ENCODE data around the gene ONECUT1. TPM values are rescaled to one million over a fixed set of nuclear protein-coding genes. Genes with fewer than 3 reads are reported as not detected.

ONECUT1 gene
- total and polyA plus RNA-seq, 10 of the 15 experiments (the other 5 are each of a cell fraction or from before 2014, with no cell fraction given): 0.28 TPM; not detected in 9

- peak overlapping the region; percentile 34 for H2AFZ ChIP-seq (ENCODE audit: control insufficient read depth, low read depth, low read length)
- no peak overlapping the region for H3K9ac ChIP-seq (ENCODE audit: control insufficient read depth, insufficient read depth, low read length)
- WGBS (ENCODE audit: insufficient coverage, insufficient replicate concordance, low lambda C conversion rate, missing lambda C conversion rate): 6% methylated on average over 47 of the region's 51 CpGs
- in situ Hi-C loops (cut with MboI): loop anchor here (10.0 kb wide), 1 partner anchor 925 kb away; no protein-coding TSS in a partner anchor
- DNase-seq (ENCODE audit: low read depth, low spot score) (no peak), ATAC-seq (peak; percentile 47; the same call in 2 of the 3 replicates), FAIRE-seq (no peak)
- ChIA-PET RAD21 (ENCODE audit: unreplicated experiment) (no interaction called here), SMC1A (ENCODE audit: uncharacterized antibody, unreplicated experiment) (no interaction called here), CTCF (interaction anchor here (0.7 kb wide), 1 partner anchor 8 kb away, joined by 3 read pairs; no protein-coding TSS in a partner anchor), POLR2A (no interaction called here)
- H3K9me3 ChIP-seq (replicated peaks; ENCODE audit: control insufficient read depth, insufficient read depth, low read length): no peaks in the 10 kb centered on the region; the same call in 2 of the 3 replicates
- H3K36me3 ChIP-seq (ENCODE audit: control insufficient read depth in 2 of 2, insufficient read depth in 2 of 2, low read length in 1 of 2): no peaks in the 10 kb centered on the region
- peaks cover 31 to 34% of the 10 kb centered on the region in 2 experiments; a peak in 3 of 4 replicates for H3K27me3 ChIP-seq (replicated peaks in 1 of 2; ENCODE audit: control insufficient read depth in 2 of 2, insufficient read depth in 2 of 2, low read length in 1 of 2)
- intact Hi-C loops (cut with micrococcal nuclease; ENCODE audit: unreplicated experiment): no loop called here
- TF ChIP-seq STAT1 (conservative IDR thresholded peaks at IDR 0.05): no peak
- no peak for TF ChIP-seq MYC (IDR thresholded peaks at IDR 0.05; ENCODE audit: insufficient read depth, insufficient read length, insufficient replicate concordance, low read length, severe bottlenecking)
- TF ChIP-seq HDAC6 (IDR thresholded peaks at IDR 0.05; ENCODE audit: unreplicated experiment): peak; percentile 70
- no peaks in the 10 kb centered on the region for H3K79me2 ChIP-seq (ENCODE audit: control insufficient read depth, insufficient read depth, low read length)
- peak overlapping the region; percentile 64 for H3K4me3 ChIP-seq
- H3K4me2 ChIP-seq (ENCODE audit: control insufficient read depth, insufficient read depth): peak overlapping the region; percentile 88
- no peak overlapping the region for H3K27ac ChIP-seq (ENCODE audit: control insufficient read depth, insufficient read depth)
- no peaks in the 10 kb centered on the region for H4K20me1 ChIP-seq (ENCODE audit: control insufficient read depth, insufficient read depth)
- no TSS peak for BruUV-seq (replicated peaks)
- H3K4me1 ChIP-seq (ENCODE audit: control insufficient read depth, insufficient read depth, low read length): peaks cover 3% of the 10 kb centered on the region; the same call in 1 of the 2 replicates
Observed at GRCh38 chr15:52789601-52790168, 451 bp downstream of the ONECUT1 start.

DNA sequence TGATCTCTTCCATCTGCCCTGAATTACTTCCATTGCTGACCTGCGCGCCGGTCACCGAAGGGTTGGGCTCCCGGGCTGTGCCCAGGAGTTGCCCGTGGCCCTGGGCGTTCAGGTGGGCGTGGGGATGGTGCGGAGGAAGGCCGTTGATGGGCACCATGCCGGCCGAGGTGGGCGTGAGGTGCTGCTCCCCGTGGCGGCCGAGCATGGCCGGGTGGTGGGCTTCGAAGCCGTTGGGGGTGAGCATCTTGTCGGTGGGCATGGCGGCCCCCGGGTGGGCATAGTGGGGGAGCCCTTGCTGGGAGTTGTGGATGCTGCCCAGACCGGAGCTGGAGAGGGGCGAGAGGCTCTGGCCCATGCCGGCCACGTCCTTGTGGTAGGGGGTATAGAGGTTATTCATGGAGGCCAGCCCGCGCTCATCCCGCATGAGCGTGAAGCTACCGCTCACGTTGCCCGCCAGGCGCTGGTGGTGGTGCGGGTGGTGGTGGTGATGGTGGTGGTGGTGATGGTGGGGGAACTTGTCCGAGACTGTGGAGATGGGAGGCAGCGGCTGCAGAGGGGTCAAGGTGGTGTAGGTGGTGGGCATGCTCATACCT lies 1.0 kb downstream of the ONECUT1 start:
- H3K36me3 ChIP-seq (ENCODE audit: control insufficient read depth in 2 of 2, insufficient read depth in 2 of 2, low read length in 1 of 2): no peaks in the 10 kb centered on the region
- ChIA-PET CTCF (no interaction called here), RAD21 (ENCODE audit: unreplicated experiment) (no interaction called here), SMC1A (ENCODE audit: uncharacterized antibody, unreplicated experiment) (no interaction called here), POLR2A (no interaction called here)
- H3K4me3 ChIP-seq: no peak overlapping the region
- no TSS peak for BruUV-seq (replicated peaks)
- intact Hi-C loops (cut with micrococcal nuclease; ENCODE audit: unreplicated experiment): no loop called here
- peaks cover 31 to 39% of the 10 kb centered on the region in 2 experiments; a peak in 3 of 4 replicates for H3K27me3 ChIP-seq (replicated peaks in 1 of 2; ENCODE audit: control insufficient read depth in 2 of 2, insufficient read depth in 2 of 2, low read length in 1 of 2)
- H3K9me3 ChIP-seq (replicated peaks; ENCODE audit: control insufficient read depth, insufficient read depth, low read length): no peaks in the 10 kb centered on the region; the same call in 2 of the 3 replicates
- no peaks in the 10 kb centered on the region for H4K20me1 ChIP-seq (ENCODE audit: control insufficient read depth, insufficient read depth)
- H3K4me2 ChIP-seq (ENCODE audit: control insufficient read depth, insufficient read depth): peak overlapping the region; percentile 88
- peaks cover 3% of the 10 kb centered on the region; the same call in 1 of the 2 replicates for H3K4me1 ChIP-seq (ENCODE audit: control insufficient read depth, insufficient read depth, low read length)
- FAIRE-seq (no peak), DNase-seq (ENCODE audit: low read depth, low spot score) (no peak), ATAC-seq (no peak)
- H3K9ac ChIP-seq (ENCODE audit: control insufficient read depth, insufficient read depth, low read length): no peak overlapping the region
- no peak for TF ChIP-seq MYC (IDR thresholded peaks at IDR 0.05; ENCODE audit: insufficient read depth, insufficient read length, insufficient replicate concordance, low read length, severe bottlenecking)
- no peak for TF ChIP-seq MEF2B (IDR thresholded peaks at IDR 0.05; ENCODE audit: partially characterized antibody, poor library complexity, severe bottlenecking)
- no peak overlapping the region for H2AFZ ChIP-seq (ENCODE audit: control insufficient read depth, low read depth, low read length)
- in situ Hi-C loops (cut with MboI): loop anchor here (10.0 kb wide), 1 partner anchor 926 kb away; no protein-coding TSS in a partner anchor
- H3K27ac ChIP-seq (ENCODE audit: control insufficient read depth, insufficient read depth): no peak overlapping the region
- WGBS (ENCODE audit: insufficient coverage, insufficient replicate concordance, low lambda C conversion rate, missing lambda C conversion rate): 43% methylated on average over 34 of the region's 37 CpGs
- H3K79me2 ChIP-seq (ENCODE audit: control insufficient read depth, insufficient read depth, low read length): no peaks in the 10 kb centered on the region
